HepG2 (cell line): ENCODE measurements around the gene IL1RAP. TPM values are rescaled to one million over a fixed set of nuclear protein-coding genes. Genes with fewer than 3 reads are reported as not detected.
A peak's percentile ranks its signal among the peaks of the same experiment; 100 is the strongest.

Source experiments
- ATAC-seq: fragments of 200-7000 bp; cut with Tn5 transposase; 3 replicates; pipeline ENCODE4 v1.9.1; 2020; ENCODE audit warnings: mild to moderate bottlenecking, moderate library complexity
- BruUV-seq: library from RNA; stranded (reverse); fragments of 400-500 nt; replicated peaks from 2 replicates; lab custom pipeline; 2021; lab: Mats Ljungman, UMichigan
- CTCF ChIA-PET: fragments of 300-600 bp; formaldehyde crosslinking; extraction: SDS; loops from one replicate; lab custom pipeline; 2021; ENCODE audit warnings: low total read pairs, inconsistent platforms, low intra/inter-chr PET ratio; lab: Yijun Ruan, JAX
- POLR2A ChIA-PET: fragments of 350-600 bp; sonication (Branson Sonifier 250); formaldehyde crosslinking; loops from one replicate; lab custom pipeline; 2020; ENCODE audit warnings: antibody characterized with exemption, inconsistent platforms; lab: Yijun Ruan, JAX
- DNase-seq: peaks from one replicate; pipeline ENCODE4 v3.0.0-alpha.2; 2015; ENCODE audit warnings: low spot score
- FAIRE-seq: peaks from 3 replicates; lab custom pipeline; 2011; peaks lifted over from hg19 to GRCh38; lab: Jason Lieb, UNC
- H2AFZ ChIP-seq: one replicate; pipeline ENCODE4 v1.6.1; 2011; ENCODE audit warnings: low read length, inconsistent platforms
- H3K27ac ChIP-seq: fragments of 300-600 bp; 3 replicates; pipeline ENCODE4 v1.8.0; 2011; ENCODE audit warnings: mixed run types, mild to moderate bottlenecking, mixed read lengths, low read length, inconsistent platforms; ENCODE audit not compliant: insufficient read depth; ENCODE audit errors: extremely low read length
- H3K27me3 ChIP-seq, 2 experiments: fragments of 200-600 bp in 1 of 2; 2 replicates in 1 of 2; 3 replicates in 1 of 2; pipeline versions ENCODE4 v1.6.0 to v1.8.0; 2011; ENCODE audit warnings: low read length in 2 of 2, mild to moderate bottlenecking in 2 of 2, moderate library complexity in 2 of 2, inconsistent platforms in 1 of 2; ENCODE audit not compliant: insufficient read depth in 2 of 2, control insufficient read depth in 1 of 2
- H3K36me3 ChIP-seq, 2 experiments: fragments of 200-600 bp in 1 of 2; replicated peaks in 1 of 2; 2 replicates in 1 of 2; 3 replicates in 1 of 2; pipeline versions ENCODE4 v1.5.1 to v1.8.0; 2011; ENCODE audit warnings: low read length in 2 of 2, inconsistent platforms in 1 of 2; ENCODE audit not compliant: insufficient read depth in 2 of 2, control insufficient read depth in 1 of 2
- H3K4me1 ChIP-seq: 2 replicates; pipeline ENCODE4 v1.5.1; 2012; ENCODE audit warnings: low read length, inconsistent platforms; ENCODE audit not compliant: insufficient read depth
- H3K4me2 ChIP-seq: 2 replicates; pipeline ENCODE4 v1.6.0; 2011; ENCODE audit warnings: low read depth, low read length, inconsistent platforms
- H3K4me3 ChIP-seq, 3 experiments: fragments of 200-600 bp in 1 of 3; sonication (generic), shearing (Covaris generic) in 1 of 3; replicated peaks in 1 of 3; 2 replicates each; pipeline ENCODE4 v1.5.1; 2011 to 2016; ENCODE audit warnings: low read length in 3 of 3, inconsistent platforms in 2 of 3, low read depth in 2 of 3, mild to moderate bottlenecking in 2 of 3, control low read depth in 1 of 3, mixed read lengths in 1 of 3; ENCODE audit not compliant: insufficient read depth in 1 of 3
- H3K79me2 ChIP-seq: one replicate; pipeline ENCODE4 v1.6.1; 2011; ENCODE audit warnings: low read length, inconsistent platforms; ENCODE audit not compliant: insufficient read depth
- H3K9ac ChIP-seq: 2 replicates; pipeline ENCODE4 v1.6.0; 2011; ENCODE audit warnings: mild to moderate bottlenecking, low read depth, low read length, inconsistent platforms; ENCODE audit not compliant: insufficient read depth
- H3K9me3 ChIP-seq: 2 replicates; pipeline ENCODE4 v1.5.1; 2012; ENCODE audit warnings: mild to moderate bottlenecking, low read length
- H4K20me1 ChIP-seq: 2 replicates; pipeline ENCODE4 v1.6.0; 2011; ENCODE audit warnings: inconsistent platforms, mild to moderate bottlenecking, low read length, moderate library complexity; ENCODE audit not compliant: insufficient read depth
- CTCF ChIP-seq: sonication (generic); formaldehyde crosslinking; IDR thresholded peaks from 2 replicates; pipeline ENCODE4 v1.5.0; 2020; ENCODE audit warnings: mild to moderate bottlenecking, missing genetic modification reagents, moderate library complexity
- RERE ChIP-seq: IDR thresholded peaks from 2 replicates; pipeline ENCODE4 v1.6.1; 2016; ENCODE audit warnings: low read depth, missing genetic modification reagents, missing compliant biosample characterization
- SMAD1 ChIP-seq: sonication (generic); formaldehyde crosslinking; IDR thresholded peaks from 2 replicates; pipeline ENCODE4 v1.4.0; 2020; ENCODE audit warnings: missing genetic modification reagents, low read depth, mild to moderate bottlenecking, borderline replicate concordance
- SMC3 ChIP-seq: IDR thresholded peaks from 2 replicates; pipeline ENCODE4 v1.6.1; 2011; ENCODE audit warnings: low read length, improper control_type of control experiment
- SRY ChIP-seq: sonication (generic); formaldehyde crosslinking; IDR thresholded peaks from 2 replicates; pipeline ENCODE4 v1.8.0; 2022; ENCODE audit warnings: mild to moderate bottlenecking, missing genetic modification reagents
- STAG1 ChIP-seq: sonication (generic); formaldehyde crosslinking; IDR thresholded peaks from 2 replicates; pipeline ENCODE4 v1.4.0; 2020; ENCODE audit warnings: missing genetic modification reagents
- THYN1 ChIP-seq: sonication (generic); formaldehyde crosslinking; IDR thresholded peaks from 2 replicates; pipeline ENCODE4 v1.8.1; 2023; ENCODE audit warnings: low read depth, mild to moderate bottlenecking, moderate library complexity, missing genetic modification reagents, borderline replicate concordance
- WGBS: methylation state at CpG from one replicate; pipeline ENCODE4 v1.1.6; 2017; ENCODE audit warnings: low lambda C conversion rate; 5-methylcytosine and 5-hydroxymethylcytosine counted together
- in situ Hi-C: cut with HindIII; loops from 2 replicates; pipeline ENCODE4 v1.10.0; 2017; ENCODE audit warnings: low pct_unique_long_range_greater_than_20kb; ENCODE audit not compliant: extremely low pct_ligation_motif_present
- intact Hi-C: fragments of 100-400 bp; cut with micrococcal nuclease; formaldehyde crosslinking; loops from one replicate; pipeline ENCODE4 v1.10.0; 2022; ENCODE audit not compliant: unreplicated experiment
- polyA plus RNA-seq, 8 experiments: library from polyadenylated mRNA; depleted of rRNA in 3 of 8; stranded (reverse) in 7 of 8; unstranded in 1 of 8; fragments of >200 nt; fragmentation: Illumina TruSeq in 4 of 8; extraction: Trizol in 4 of 8; gene quantifications; 2 replicates each; pipeline versions ENCODE4 v1.2.1 to v1.2.3, GENCODE V29; 2011 to 2016; ENCODE audit warnings: low read depth in 4 of 8, missing spikeins in 1 of 8, mixed read lengths in 1 of 8; ENCODE audit not compliant: insufficient read depth in 1 of 8
- total RNA-seq, 5 experiments: library from RNA; depleted of rRNA; stranded (reverse); fragments of >200 nt; fragmentation: Illumina TruSeq; extraction: Trizol; gene quantifications; 2 replicates each; pipeline ENCODE4 v1.2.3, GENCODE V29; 2016; ENCODE audit warnings: low read depth in 1 of 5

The IL1RAP gene
- total and polyA plus RNA-seq, 2 of the 13 experiments (the other 11 are each of a cell fraction or from before 2014, with no cell fraction given): 18.3 to 54.9 TPM

- Histone ChIP-seq H4K20me1 (no peaks in the 10 kb centered on the region), H3K9me3 (no peaks in the 10 kb centered on the region), H3K79me2 (no peaks in the 10 kb centered on the region), H2AFZ (no peak overlapping the region), H3K27ac (no peak overlapping the region), H3K36me3 (no peaks in the 10 kb centered on the region), H3K4me2 (peak overlapping the region; percentile 44), H3K9ac (no peak overlapping the region), H3K4me1 (peaks cover 36% of the 10 kb centered on the region), H3K4me3 (no peak overlapping the region), H3K27me3 (no peaks in the 10 kb centered on the region; a peak in 1 of 5 replicates)
- BruUV-seq: no TSS peak
- TF ChIP-seq RERE (CRISPR knock-in tag) (no peak), SRY (CRISPR knock-in tag) (no peak), SMC3 (peak; percentile 63), STAG1 (CRISPR knock-in tag) (peak; percentile 54), THYN1 (no peak), SMAD1 (no peak), CTCF (CRISPR knock-in tag) (peak; percentile 48)
- FAIRE-seq (peak; percentile 26), DNase-seq (peak; percentile 24), ATAC-seq (no peak)
- 38% methylated on average over 7 of the region's 7 CpGs for WGBS
- intact Hi-C loops (loop anchor here (1.0 to 5.0 kb wide), 5 partner anchors 184 to 736 kb away; partner anchors contain the start of gene CLDN1), in situ Hi-C loops (loop anchor here (10.0 to 25.0 kb wide), 2 partner anchors 182 to 735 kb away; partner anchors contain the start of gene IL1RAP)
- ChIA-PET POLR2A (no interaction called here), CTCF (no interaction called here)
These were observed 183.1 kb downstream of the IL1RAP start for GRCh38 chr3:190696777-190697501.
